Activated gamma-delta T cell treated with Interleukin-2 at 50 U/mL for 16 hours (primary cell): ENCODE data around the gene CGNL1.

Experiments
- DNase-seq: peaks from one replicate; pipeline ENCODE4 v3.0.0-alpha.2; 2020

Gene CGNL1

DNA sequence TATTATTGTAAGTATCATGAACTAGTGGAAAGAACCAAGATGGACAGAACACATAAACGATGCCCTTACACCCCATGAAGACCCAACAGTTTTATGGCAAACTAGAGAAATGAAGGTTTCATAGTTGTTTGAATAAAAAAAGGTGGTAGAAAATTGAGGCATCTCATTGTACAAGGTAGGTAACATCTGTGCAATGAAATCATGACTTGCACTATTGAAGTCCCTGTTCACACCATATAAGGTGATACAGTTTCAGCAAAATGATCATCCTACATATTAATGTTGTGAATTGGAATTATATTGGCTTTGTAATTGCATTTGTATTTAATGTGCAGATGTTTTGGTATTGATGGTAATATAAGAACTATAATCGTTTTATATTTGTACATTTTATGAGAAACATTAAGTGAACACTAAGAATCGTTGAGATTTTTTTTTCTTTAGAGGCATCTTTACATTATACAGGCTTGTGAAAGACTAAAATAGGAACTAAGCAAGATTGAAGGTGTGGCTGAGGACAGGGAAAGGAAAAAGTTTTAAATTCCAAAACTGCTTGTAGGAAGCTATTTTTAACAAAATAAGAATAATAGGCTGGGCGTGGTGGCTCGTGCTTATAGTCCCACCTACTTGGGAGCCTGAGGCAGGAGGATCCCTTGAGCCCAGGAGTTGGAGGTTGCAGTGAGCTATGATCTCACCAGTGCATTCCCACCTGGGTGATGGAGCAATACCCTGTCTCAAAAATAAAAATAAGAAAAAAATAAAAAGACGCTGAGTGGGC lies 48.5 kb downstream of the CGNL1 start:
- no peak for DNase-seq

DNA sequence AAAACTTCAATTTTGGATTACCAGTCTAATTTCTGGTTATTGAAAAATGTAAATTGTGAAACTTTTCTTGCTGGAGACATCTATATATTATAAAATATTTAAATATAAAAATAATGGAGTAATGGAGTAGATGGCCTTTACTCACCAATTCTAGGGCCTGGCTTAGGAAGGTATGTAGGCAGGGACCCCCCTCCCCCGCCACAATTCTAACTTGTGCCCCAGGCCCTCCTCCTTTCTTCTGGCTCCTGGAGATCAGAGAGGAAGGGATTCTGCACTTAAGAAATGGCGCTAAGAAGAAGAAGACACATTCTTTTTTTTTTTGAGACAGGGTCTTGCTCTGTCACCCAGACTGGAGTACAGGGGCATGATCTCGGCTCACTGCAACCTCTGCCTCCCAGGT lies 49.5 kb downstream of the CGNL1 start:
- no peak for DNase-seq

DNA sequence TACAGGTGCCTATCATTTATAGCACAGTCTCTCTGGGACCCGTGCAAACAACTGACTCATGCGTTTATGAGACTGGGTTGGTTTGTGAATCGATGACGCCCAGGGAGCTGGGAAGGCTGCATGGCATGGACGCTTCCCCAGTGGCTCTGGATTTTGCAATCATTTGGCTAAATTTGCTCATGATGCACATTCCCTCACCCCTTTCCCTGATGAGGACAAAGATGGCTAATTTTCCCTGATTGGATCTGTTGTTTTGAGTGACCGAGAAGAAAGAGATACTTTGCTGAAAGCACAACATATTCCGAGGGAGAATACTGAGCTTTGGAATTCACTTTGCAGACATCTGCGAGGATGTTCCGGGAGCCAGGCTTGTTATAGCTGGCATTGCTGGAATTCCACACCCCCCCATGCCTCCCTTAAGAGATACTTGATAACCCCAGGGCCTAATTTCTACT lies 51.1 kb downstream of the CGNL1 start:
- DNase-seq = no peak

DNA sequence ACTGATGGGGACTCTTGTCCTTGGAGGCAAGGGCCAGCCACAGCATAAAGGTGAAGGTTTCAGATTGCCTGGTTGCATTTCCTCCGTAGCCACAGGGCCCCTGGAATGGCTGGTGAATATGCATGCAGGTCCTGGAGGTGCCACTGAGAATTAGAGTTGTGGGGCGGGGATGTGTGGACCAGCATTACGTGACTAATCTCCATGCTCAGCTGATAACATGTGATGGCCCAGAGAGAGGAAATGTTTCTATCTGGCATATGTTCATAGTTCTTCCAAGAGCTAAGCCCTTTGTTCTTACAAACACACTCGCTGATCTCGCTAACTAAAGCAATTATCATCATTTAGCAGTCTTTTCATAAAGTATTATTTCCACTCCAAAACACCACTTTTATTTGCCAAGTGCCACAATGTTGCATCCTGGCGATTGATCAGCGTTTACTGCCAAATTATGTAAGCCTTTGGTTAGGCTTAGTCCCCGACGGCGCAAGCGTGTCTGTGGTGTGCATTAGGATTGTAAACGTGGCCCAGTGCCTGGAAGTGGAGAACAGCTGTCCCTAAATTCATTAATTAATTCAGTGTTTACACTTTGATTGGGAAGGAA lies 55.9 kb downstream of the CGNL1 start:
- DNase-seq = no peak

DNA sequence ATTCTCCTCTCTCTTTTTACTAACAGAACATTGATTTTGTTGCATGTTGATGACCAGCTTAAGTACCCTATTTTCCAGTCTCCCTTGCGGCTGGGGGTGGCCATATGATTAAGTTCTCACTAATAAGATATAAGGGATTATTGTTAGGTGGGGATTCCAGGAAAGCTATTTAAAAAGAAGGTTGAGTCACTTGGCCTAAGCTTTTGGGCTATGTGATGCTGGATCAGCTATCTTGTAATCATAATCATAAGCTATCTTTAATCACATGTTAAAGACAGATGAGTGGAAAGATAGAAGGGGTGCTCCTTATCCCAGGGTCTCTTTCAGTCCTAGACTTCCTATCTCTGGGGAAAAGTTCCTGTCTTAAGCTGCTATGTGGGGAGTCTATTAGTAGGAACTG lies 59.9 kb downstream of the CGNL1 start:
- DNase-seq = no peak

DNA sequence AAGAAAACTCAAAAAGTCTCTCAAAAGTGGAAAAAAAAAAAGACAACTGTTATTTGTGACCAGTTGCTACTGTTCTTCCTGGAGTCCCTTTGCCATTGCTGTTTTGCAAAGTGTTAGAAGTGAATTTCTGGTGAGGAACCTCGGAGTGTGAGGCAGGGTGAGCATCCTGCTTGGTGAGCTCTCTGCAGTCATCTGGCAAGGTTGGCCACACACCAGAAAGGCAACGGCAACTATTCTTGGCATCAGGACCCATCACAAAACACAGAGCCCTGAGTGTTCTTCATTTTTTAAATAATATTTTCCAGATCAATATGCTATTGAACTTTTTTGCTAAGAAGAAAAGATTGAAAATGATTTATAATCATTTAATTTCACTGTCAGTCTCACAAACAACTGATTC lies 60.7 kb downstream of the CGNL1 start:
- DNase-seq = no peak

DNA sequence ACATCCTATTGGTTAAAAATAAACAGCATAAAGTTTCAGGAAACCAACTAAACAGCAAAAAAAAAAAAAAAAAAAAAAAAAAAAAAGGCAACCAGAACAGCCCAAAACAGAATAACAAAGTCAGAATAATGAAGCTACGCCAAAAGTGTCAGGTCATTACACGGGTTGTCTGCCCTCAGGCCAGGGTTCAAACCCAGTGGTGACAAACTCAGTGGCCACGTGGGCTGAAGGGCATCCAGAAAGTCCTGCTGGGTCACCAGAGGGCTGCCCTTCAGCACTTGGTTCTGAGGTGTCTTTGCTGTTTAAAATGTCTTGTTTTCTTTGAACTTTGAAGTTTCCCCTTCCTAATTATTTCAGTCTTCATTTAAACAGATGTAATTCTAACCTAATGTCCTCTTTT lies 61.3 kb downstream of the CGNL1 start:
- no peak for DNase-seq

DNA sequence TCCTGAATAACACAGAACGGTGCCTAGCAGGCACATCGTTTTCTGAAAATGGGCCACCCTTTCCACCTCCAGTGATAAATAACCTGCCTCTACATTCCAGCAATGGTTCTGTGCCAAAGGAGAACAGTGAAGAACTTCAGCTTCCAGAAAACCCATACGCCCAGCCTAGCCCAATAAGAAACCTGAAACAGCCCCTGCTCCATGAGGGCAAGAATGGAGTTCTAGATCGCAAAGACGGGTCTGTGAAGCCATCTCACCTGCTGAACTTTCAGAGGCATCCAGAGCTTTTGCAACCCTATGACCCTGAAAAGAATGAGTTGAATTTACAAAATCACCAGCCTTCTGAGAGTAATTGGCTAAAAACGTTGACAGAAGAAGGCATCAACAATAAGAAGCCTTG lies 61.9 kb downstream of the CGNL1 start:
- DNase-seq = no peak

DNA sequence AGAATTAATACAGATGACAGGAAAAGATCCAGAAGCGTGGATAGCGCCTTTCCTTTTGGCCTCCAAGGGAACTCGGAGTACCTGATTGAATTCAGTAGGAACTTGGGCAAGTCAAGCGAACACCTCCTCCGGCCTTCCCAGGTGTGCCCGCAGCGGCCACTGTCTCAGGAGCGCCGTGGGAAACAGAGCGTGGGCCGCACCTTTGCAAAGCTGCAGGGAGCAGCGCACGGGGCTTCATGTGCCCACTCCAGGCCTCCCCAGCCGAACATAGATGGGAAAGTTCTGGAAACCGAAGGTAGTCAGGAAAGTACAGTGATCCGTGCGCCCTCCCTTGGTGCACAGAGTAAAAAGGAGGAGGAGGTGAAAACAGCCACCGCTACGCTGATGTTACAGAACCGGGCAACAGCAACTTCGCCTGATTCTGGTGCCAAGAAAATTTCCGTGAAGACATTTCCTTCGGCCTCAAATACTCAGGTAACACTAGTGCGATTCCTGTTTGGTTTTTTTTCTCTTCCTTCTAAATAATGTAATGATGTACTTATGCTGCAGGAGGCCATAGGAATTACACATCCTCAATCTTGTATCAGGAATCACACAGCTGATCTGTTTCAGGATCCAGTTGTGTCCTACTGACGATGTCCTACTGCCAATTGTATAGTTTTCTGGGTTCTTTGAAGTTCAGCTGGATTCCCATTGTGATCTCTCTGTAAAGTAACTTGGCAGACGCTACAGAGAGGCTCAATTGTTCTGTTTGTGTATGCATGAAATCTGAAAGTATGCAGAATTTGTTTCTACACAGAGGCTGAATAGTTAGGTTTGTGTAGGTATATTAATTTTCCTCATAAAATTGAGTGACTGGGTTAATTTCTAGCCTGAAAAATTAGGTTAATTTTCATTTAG lies 63.1 kb downstream of the CGNL1 start:
- DNase-seq = no peak

DNA sequence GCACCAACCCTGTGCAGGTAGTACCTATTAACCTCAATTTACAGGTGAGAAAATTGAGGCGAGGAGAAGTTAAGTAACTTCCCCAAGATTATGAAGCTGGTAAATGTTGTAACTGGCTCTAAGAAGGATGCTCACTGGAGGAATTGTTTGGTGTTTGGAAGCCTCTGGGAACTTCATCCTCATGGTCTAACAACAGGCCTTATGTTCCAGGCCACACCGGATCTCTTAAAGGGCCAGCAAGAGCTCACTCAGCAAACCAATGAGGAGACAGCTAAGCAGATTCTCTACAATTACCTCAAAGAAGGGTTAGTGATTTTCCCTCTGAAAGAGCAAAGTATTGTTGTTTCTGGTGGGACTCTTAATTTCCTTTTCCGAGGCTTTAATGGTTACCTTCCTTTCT lies 63.9 kb downstream of the CGNL1 start:
- no peak for DNase-seq

DNA sequence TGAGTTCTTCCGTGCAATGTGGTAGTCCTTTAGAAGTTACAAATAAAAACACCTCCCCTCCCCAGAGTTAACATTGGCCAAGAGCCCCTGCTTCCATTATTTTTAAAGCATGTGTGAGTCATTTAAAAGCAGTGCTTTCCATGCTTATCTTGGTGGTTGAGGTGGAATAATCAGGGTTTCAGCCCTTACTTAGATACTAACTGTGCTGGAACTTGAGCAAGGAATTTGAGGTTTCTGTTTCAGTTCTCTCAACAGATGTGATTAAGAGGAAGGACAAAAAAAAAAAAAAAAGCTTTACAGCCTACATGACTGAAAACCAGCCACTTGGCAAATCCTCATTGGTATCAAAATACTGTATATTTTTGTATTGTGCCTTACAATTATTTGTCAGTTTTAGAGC lies 64.5 kb downstream of the CGNL1 start:
- no peak for DNase-seq

DNA sequence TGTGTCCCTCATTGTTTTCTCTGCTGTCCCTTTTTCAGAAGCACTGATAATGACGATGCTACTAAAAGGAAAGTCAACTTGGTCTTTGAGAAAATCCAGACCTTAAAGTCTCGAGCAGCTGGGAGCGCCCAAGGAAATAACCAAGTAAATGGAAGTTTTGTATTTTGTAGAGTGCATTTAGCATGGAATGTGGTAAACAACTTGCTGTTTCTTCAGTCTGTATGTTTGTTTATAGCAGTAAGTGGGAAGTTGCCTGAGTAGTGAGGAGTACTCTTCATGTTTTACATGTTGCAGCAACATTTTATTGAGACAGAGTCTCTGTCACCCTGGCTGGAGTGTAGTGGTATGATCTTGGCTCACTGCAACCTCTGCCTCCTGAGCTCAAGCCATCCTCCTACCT lies 66.0 kb downstream of the CGNL1 start:
- DNase-seq = no peak

DNA sequence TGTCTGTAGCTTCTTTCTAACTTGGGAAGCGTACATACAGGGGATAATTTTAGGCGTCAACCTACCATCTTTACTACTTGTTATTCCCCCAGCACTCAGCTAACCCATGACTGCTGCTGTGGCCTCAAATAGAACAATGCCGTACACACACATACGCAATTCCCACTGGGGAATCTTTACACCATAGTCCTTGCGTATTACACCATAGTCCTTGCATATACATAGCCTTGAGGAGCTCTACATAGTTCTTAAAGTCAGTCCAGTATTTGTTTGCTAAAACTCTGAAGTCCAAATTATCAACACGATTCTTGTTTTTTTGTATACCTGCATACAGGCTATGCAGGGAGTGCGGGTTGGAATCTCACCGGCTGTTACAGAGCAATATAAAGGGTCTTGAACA lies 67.2 kb downstream of the CGNL1 start:
- no peak for DNase-seq

DNA sequence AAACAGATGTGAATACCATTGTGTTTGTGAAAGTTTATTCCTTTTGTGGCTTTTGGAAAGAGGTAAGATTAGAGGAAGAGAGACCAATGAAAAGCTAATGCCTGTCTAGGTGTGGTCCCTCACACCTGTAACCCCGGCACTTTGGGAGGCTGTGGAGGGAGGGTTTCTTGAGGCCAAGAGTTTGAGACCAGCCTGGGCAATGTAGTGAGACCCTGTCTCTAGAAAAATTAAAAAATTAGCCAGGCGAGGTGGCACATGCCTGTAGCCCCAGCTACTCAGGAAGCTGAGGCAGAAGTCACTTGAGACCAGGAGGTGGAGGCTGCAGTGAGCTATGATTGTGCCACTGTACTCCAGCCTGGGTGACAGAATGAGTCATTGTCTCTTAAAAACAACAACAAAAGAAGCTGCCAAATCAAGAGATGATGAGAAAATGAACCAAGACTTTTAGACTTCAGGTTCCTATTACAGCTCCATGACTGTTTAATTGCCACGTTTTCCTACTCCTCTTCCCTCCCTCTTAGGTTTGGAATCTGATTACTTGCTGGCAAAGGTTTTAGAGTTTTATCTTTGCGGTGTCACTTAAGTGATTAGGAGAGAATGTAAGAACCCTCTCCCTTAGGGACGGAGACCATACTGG lies 68.7 kb downstream of the CGNL1 start:
- DNase-seq = no peak

DNA sequence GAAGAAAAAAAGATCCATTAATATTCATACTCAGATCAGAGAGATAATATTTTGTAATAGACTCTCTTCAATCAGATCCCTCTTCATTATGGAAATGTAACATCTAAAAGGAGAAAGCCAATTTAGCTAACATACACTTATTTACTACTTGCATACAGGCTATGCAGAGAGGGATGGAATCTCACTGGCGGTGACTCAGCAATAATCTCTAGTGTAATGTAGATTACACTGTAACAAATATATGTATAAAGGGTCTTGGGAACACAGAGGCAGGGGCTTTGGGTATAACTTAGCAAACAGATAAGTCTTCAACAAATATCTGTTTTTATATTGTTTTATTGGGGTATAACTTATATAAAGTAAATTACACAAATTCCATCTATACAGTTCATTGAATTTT lies 69.6 kb downstream of the CGNL1 start:
- DNase-seq = no peak

DNA sequence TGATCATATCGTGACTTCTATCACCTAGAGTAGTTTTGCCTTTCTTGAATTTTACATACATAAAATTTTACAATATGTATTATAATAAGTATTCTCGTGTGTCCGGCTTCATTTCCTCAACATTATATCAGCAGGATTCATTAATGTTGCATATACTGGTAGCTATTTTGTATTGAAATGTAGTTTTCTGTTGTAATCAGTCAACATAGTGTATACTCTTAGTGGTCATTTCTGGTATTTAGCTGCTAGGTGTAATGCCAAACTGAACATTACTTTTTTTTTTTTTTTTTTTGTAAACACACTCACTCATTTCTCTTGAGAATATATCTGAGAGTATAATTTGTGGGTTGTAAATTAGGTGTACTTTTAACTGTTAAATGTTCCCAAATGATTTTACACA lies 70.1 kb downstream of the CGNL1 start:
- no peak for DNase-seq

DNA sequence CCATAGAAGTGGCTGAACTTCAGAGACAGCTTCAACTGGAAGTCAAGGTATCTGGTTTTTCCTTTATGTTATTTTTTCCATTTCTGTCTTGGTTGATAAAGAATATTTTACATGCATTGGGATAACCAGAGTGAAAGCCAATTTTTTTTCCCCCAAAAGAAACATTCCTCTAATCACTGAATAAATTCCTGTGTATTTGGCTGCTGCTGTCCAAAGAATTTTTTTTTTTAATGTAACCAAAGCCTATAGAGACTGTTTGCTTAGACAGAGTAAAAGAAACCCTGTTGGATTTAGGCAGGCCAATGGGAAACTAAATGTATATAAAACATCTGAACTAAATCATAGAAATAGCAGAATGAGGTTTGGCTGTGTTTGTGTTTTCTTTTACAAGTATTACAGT lies 75.2 kb downstream of the CGNL1 start:
- DNase-seq = no peak

DNA sequence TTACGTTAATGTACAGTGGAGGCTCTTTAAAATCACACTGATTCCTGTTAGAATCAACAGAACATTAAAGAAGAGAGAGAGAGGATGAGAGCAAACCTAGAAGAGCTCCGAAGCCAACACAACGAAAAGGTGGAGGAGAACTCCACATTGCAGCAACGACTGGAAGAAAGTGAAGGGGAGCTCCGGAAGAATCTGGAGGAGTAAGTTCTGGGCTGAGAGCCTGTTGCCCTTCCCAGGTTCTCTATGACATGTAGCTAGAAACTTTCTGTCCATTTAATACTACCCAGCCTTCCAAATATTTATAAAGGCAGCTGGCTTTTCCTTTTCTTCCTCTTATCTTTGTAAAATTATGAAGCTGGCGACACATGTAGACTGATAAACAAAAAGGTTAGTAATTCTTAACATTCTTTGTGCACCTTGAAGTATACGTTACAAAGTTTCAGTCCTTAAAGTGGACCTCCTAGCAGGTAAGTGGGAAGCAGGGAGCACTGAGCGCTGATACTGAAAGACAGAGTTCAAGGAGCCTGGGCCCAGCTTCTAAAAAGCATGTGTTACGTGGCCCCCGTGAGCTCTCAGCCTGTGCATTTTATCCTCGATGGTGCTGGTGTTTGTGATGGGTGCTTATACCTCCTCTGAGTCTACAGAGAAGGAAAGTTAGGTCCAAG lies 75.9 kb downstream of the CGNL1 start:
- DNase-seq = no peak

DNA sequence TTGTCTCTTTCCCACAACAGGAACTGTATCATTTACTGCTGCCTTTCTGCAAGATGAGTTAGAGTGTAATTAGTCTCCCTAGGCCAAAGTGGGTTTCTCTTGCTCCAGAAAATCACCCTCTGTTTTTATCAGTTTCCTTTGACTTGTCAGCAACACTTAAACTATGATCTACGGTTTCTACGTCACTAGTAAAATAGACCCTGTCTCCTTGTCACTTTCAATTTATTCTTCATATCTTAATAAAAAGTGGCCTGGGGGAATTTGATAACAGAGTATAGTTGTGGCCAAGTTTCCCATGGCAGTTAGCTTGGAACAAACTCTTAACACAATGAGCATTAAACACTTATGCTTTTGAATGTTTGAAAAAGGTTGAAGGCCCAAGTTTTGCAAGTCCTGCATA lies 79.6 kb downstream of the CGNL1 start:
- no peak for DNase-seq

DNA sequence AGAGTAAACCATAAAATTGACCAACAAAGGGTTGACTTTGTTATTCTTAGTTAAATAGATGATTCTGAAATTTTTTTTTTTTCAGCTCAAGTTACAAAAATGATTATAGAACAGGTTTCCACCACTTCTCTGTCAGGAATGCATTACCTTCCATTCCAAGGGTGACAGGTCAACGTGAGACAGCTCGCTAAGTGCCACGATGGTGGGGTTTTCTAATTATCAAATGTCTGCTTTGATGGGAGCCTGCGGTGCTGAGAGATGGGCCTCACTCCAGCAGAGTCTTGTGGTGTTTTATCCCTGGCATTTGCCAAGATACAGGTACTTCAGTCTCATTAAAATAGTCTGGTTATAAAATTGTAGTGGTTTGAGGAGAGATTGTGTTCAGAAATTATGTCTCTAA lies 80.3 kb downstream of the CGNL1 start:
- DNase-seq = no peak

DNA sequence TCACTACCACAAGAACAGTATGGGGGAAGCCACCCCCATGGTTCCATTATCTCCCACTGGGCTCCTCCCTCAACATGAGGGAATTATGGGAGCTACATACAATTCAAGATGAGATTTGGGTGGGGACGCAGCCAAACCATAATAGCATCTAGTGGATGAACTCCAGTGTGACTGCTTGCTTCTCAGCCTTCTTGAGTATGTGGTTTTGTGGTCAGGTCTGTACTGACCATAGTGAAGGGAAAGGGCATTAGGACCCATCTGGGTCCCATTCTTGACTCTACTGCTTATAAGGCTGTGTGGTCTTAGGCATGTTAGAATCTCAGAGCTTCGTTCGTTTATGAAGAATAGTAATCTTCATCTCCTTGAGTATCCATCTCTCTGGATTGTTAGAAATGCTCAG lies 81.4 kb downstream of the CGNL1 start:
- no peak for DNase-seq

DNA sequence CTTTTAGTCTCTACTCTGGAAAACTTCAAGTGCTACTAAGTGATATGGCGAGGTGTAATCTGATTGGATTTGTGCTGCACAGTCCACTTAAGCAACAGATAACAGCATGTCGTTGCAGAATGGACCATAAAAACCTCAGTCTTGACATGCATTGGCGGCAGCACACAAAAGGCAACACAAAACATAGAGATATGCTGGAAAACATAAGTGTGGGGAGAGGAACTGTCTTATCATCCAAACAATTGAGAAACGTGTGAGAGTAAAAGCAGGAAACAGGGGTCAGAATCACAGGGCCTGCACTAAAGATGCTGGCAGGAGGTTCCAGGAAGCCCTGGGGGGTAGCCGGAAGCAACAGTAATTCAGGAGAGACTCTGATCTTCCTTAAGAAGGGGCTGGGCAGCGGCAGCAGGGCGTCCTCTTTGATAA lies 82.1 kb downstream of the CGNL1 start:
- no peak for DNase-seq
